Erythroblast (primary cell): ENCODE measurements around the gene TMEM238.
"Not testable (repeated sequence)": the region's sequence is repeated elsewhere in the genome, so short reads cannot be mapped to it uniquely, and the experiment has no call there.

Experiments used
- DNase-seq, 2 experiments: peaks; one replicate each; lab custom pipeline; 2025; lab: John Stamatoyannopoulos, UW
- GATA1 ChIP-seq: IDR thresholded peaks from 2 replicates; pipeline ENCODE4 v1.6.1; 2011; ENCODE audit warnings: low read depth, mild to moderate bottlenecking, control low read depth, low read length, moderate library complexity
- POLR2A ChIP-seq: IDR thresholded peaks from 2 replicates; pipeline ENCODE4 v1.6.1; 2011; ENCODE audit warnings: mild to moderate bottlenecking, low read length

Gene TMEM238

GRCh38 chr19:55384131-55384919, at the start of gene TMEM238:
Gene TMEM238 (minus strand): TSS chr19:55384292. CDS start chr19:55384259, 33 bp downstream.
- TF ChIP-seq POLR2A (no peak), GATA1 (no peak)
- DNase-seq = peak; percentile 62 to 71

- no peak for TF ChIP-seq GATA1
- TF ChIP-seq POLR2A = no peak
- no peak for DNase-seq
Measured at GRCh38 chr19:55433292-55433691, 49.2 kb upstream of the TMEM238 start.

- DNase-seq = no peak
- TF ChIP-seq GATA1 = no peak
- TF ChIP-seq POLR2A = no peak
Measured at GRCh38 chr19:55432241-55432959, 48.3 kb upstream of the TMEM238 start.

DNA sequence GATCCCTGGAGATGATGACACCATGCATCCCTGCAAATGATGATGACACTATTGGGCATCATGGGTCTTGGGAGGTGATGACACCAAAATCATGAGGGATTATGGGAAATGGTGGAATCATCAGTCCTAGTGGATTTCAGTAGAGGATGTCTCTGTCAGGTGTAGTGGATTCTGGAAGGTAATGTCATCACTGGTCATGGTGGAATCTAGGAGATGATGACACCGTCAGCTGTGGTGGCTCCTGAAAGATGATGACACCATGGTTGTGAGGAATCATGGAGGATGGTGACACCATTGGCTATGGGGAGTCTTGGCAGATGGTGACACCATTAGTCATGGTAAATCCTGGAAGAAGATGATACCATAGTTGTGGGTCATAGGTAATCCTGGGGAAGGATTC, 47.1 kb upstream of the TMEM238 start:
- DNase-seq = no peak
- TF ChIP-seq POLR2A = no peak
- no peak for TF ChIP-seq GATA1

GRCh38 chr19:55426042-55426441, 42.0 kb upstream of the TMEM238 start:
- DNase-seq = no peak
- TF ChIP-seq POLR2A (no peak), GATA1 (no peak)

DNA sequence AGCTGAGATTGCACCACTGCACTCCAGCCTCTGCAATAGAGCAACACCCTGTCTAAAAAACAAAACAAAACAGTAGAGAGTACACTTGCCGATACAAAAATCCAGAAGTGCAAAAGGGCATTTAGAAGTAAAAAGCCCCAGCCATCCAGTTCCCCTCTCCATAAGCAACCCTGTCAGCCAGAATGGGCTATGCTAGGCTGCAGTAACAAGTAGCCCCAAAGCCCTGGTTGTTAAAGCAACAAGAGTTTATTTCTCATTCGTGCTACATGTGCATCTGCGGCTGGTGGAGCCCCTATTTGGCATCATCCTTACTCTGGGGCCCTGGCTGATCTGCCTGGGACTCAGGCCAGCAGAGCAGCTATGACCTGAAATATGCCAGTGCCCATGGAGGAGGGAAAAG, 40.4 kb upstream of the TMEM238 start:
- TF ChIP-seq GATA1 = no peak
- TF ChIP-seq POLR2A = no peak
- DNase-seq = no peak

DNA sequence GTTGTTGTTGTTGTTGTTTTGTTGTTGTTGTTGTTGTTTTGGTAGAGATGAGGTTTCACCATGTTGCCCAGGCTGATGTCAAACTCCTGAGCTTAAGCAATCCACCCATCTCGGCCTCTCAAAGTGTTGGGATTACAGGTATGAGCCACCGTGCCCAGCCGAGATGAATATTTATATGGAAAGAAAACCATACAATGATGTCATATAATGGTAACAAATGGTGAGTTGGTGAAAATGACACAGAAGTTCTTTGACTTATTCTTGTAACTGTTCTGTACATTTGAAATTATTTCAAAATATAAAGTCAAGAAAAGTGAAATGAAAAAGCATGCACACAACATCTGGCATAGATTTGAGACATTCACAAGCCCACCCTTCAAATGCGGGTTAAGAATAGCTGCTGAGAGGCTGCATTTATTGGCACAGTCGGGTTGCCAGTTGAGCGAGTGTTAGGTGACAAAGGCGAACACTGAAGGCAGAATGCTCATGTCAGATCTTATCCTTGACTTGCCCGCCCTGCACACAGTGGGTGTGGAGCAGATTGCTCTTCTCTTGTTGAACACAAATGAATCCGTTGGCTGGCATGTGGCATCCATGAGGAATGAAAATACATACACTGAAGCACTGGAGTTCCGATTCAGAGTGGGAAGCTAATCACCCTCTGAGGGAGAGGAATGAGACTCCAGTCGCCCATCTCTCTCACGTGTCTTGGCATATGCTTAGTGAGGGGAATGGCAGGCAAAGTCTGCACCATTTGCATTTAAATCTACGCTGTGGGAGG, 39.3 kb upstream of the TMEM238 start:
- DNase-seq = no peak
- TF ChIP-seq GATA1 = no peak
- TF ChIP-seq POLR2A = no peak

- not testable (repeated sequence) for DNase-seq
Measured at GRCh38 chr19:55421281-55421680, 37.2 kb upstream of the TMEM238 start.

DNA sequence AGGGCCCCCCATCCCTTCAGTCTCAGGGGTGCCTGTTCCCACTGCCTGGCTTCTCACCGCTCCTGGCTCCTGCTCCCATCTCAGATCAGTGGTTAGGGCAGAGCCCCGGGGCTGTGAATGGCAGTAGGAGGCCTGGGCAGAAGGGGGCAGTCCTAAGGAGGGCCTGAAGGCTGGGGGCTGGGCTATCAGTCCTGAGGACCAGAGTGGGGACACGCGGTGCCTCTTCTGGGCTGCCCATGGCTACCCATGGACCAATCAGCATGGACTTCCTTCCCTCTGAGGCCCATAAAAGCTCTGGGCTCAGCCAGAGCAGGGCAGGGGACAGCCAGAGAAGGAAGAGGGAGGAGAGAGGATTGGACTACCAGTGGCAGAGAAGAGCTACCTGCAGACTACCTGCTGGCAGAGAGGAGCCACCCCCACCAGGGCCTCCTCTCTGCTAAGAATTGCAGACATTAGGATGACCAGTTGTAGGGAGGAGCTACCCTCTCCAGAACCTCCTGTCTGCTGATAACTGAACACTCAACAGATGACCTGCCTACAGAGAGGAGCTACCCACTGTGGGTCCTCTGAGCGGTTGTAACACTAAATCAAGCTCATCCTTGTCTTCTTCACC, 35.6 kb upstream of the TMEM238 start:
- no peak for DNase-seq
- no peak for TF ChIP-seq GATA1
- no peak for TF ChIP-seq POLR2A

- TF ChIP-seq POLR2A = no peak
- TF ChIP-seq GATA1 = no peak
- DNase-seq = no peak
Measured at GRCh38 chr19:55419103-55419502, 35.0 kb upstream of the TMEM238 start.

DNA sequence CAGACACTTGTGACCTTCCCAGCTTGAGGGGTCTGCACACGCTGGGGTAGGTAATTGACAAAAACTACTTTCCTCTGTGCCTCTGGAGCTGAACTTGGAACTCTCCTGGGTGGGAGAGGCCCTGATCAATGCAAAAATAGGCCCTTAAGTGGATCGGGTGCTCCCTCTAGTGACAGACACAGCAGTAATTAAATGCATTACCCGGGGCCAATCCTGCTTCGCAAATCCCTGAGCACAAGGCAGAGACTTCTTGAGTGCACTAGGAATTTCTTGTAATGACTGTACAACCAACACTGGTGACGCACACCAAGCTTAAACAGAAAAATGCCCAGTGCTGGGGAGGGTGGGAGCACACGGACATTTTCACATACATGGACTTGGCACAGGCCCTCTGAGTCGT, 34.1 kb upstream of the TMEM238 start:
- peak; percentile 72 to 84 for DNase-seq
- no peak for TF ChIP-seq GATA1
- TF ChIP-seq POLR2A = no peak

GRCh38 chr19:55410168-55410567, 26.1 kb upstream of the TMEM238 start:
- DNase-seq = no peak
- TF ChIP-seq GATA1 = no peak

DNA sequence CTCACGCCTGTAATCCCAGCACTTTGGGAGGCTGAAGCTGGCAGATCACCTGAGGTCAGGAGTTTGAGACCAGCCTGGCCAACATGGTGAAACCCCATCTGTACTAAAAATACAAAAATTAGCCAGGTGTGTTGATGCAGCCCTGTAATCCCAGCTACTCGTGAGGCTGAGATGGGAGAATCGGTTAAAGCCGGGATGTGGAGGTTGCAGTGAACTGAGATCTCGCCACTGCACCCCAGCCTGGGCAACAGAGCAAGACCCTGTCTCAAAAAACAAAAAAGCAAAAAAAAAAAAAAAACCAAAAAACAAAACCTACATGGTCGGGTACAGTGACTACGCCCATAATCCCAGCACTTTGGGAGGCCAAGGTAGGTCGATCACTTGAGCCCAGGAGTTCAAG, 25.1 kb upstream of the TMEM238 start:
- DNase-seq = not testable (repeated sequence)

DNA sequence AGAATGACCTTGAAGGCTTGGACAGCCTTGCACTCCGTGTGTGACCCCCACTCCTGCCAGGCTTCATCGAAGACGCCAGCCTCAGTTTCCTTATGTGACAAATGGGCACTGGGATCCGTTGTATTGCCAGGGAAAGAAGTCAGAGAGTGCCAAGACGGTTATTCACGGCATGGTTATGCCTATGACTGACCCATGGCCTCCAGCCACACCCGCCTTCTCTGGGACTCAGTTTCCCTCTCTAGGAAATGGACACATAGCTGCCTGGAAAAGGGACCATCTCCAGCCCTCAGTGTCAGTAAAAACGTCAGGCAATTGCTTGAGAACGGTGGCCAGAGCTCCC, 24.4 kb upstream of the TMEM238 start:
- TF ChIP-seq POLR2A (no peak), GATA1 (no peak)
- no peak for DNase-seq
